DND-41 (cell line): Measurements from ENCODE around the gene OGFOD2.

ENCODE experiments used
- EZH2 ChIP-seq: IDR thresholded peaks from 3 replicates; pipeline ENCODE4 v1.6.1; 2012; ENCODE audit warnings: borderline replicate concordance, low read depth, mild to moderate bottlenecking, moderate library complexity, low read length, inconsistent platforms; ENCODE audit not compliant: severe bottlenecking
- TF ChIP-seq, protein P1 (sequence below): IDR thresholded peaks from 2 replicates; pipeline ENCODE4 v1.5.1; 2012; ENCODE audit warnings: borderline replicate concordance, low read length, moderate library complexity, mild to moderate bottlenecking; ENCODE audit not compliant: poor library complexity, severe bottlenecking; ENCODE audit errors: extremely low read depth

DNA sequence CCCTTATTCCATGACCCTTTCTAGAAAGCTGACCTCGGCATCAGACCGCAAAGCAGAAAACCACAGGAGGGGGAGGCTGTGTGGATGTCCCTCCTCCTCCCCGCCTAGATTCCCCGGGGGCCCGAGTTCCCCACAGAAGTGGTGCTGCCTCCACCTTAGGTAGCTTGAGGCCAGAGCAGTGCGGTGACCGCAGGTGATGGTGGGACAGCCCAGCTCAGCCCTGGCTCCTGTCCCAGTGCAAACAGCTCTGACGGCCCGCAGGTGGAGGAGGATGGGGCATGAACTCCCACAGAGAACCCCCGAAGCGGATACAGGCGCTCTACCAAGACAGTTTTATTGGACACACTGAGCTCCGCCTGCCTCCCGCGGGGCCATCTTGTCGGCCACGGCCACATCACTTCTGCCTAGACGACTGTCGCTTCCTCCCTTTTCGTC is 25.0 kb downstream of the OGFOD2 start:
- TF ChIP-seq, protein P1, sequence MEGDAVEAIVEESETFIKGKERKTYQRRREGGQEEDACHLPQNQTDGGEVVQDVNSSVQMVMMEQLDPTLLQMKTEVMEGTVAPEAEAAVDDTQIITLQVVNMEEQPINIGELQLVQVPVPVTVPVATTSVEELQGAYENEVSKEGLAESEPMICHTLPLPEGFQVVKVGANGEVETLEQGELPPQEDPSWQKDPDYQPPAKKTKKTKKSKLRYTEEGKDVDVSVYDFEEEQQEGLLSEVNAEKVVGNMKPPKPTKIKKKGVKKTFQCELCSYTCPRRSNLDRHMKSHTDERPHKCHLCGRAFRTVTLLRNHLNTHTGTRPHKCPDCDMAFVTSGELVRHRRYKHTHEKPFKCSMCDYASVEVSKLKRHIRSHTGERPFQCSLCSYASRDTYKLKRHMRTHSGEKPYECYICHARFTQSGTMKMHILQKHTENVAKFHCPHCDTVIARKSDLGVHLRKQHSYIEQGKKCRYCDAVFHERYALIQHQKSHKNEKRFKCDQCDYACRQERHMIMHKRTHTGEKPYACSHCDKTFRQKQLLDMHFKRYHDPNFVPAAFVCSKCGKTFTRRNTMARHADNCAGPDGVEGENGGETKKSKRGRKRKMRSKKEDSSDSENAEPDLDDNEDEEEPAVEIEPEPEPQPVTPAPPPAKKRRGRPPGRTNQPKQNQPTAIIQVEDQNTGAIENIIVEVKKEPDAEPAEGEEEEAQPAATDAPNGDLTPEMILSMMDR: no peak
- TF ChIP-seq EZH2: no peak
